ENCODE measurements around the gene ATP1A2. TPM values are rescaled to one million over a fixed set of nuclear protein-coding genes. Genes with fewer than 3 reads are reported as not detected.

Gene ATP1A2
- total and polyA plus RNA-seq, 2 of the 8 experiments (the other 6 are each of a cell fraction or from before 2014, with no cell fraction given): 39.7 to 40.8 TPM

- TF ChIP-seq CHD7 (IDR thresholded peaks at IDR 0.05; ENCODE audit: insufficient replicate concordance, low read length) (no peak), NANOG (IDR thresholded peaks at IDR 0.05; ENCODE audit: insufficient read depth, low read depth, low read length, poor library complexity, severe bottlenecking) (no peak), POU5F1 (IDR thresholded peaks at IDR 0.05; ENCODE audit: low read depth, low read length) (no peak), ATF2 (IDR thresholded peaks at IDR 0.05; ENCODE audit: low read length) (no peak)
Measured at GRCh38 chr1:160177231-160177630, 61.7 kb downstream of the ATP1A2 start (continued).
